Measurements from ENCODE around the gene SAFB.
"Not testable (repeated sequence)": the region's sequence is repeated elsewhere in the genome, so short reads cannot be mapped to it uniquely, and the experiment has no call there.

The SAFB gene

GRCh38 chr19:5686326-5686646 is 63.4 kb downstream of the SAFB start:
- no peak for DNase-seq (ENCODE audit: low read depth)

GRCh38 chr19:5686647-5687359 is 63.9 kb downstream of the SAFB start:
- peak; percentile 91 for DNase-seq (ENCODE audit: low read depth)

- no peak for DNase-seq (ENCODE audit: low read depth)
Measured at GRCh38 chr19:5687360-5688198, 64.7 kb downstream of the SAFB start.

GRCh38 chr19:5688262-5688881 is 65.5 kb downstream of the SAFB start:
- DNase-seq (ENCODE audit: low read depth) = not testable (repeated sequence)

GRCh38 chr19:5690125-5690954 is 67.5 kb downstream of the SAFB start, which contains the start of gene RPL36:
RPL36 (plus strand) TSS chr19:5690295; CDS start chr19:5690508, 213 bp downstream.
- peak; percentile 97 for DNase-seq (ENCODE audit: low read depth)

- DNase-seq (ENCODE audit: low read depth) = no peak
Measured at GRCh38 chr19:5690955-5691821, 68.3 kb downstream of the SAFB start.

- no peak for DNase-seq (ENCODE audit: low read depth)
Measured at GRCh38 chr19:5691822-5692722, 69.2 kb downstream of the SAFB start.

- DNase-seq (ENCODE audit: low read depth) = no peak
Measured at GRCh38 chr19:5692723-5693194, 69.9 kb downstream of the SAFB start.

- no peak for DNase-seq (ENCODE audit: low read depth)
Measured at GRCh38 chr19:5693195-5694166, 70.6 kb downstream of the SAFB start.

- no peak for DNase-seq (ENCODE audit: low read depth)
Measured at GRCh38 chr19:5694167-5694955, 71.5 kb downstream of the SAFB start.

GRCh38 chr19:5694956-5695648 is 72.2 kb downstream of the SAFB start:
- DNase-seq (ENCODE audit: low read depth) = no peak

- DNase-seq (ENCODE audit: low read depth) = no peak
Measured at GRCh38 chr19:5695649-5696195, 72.8 kb downstream of the SAFB start.

GRCh38 chr19:5696196-5697021 is 73.5 kb downstream of the SAFB start:
- no peak for DNase-seq (ENCODE audit: low read depth)

- no peak for DNase-seq (ENCODE audit: low read depth)
Measured at GRCh38 chr19:5697022-5697889, 74.4 kb downstream of the SAFB start.

Measured in stimulated activated CD8-positive, alpha-beta memory T cell treated with anti-CD3 and anti-CD28 coated beads, Interleukin-12 subunit alpha, Interleukin-12 subunit beta, amount 100 ng/mL, for 1 hour (primary cell).